Measurements from ENCODE around the gene MACROD1.

DNA sequence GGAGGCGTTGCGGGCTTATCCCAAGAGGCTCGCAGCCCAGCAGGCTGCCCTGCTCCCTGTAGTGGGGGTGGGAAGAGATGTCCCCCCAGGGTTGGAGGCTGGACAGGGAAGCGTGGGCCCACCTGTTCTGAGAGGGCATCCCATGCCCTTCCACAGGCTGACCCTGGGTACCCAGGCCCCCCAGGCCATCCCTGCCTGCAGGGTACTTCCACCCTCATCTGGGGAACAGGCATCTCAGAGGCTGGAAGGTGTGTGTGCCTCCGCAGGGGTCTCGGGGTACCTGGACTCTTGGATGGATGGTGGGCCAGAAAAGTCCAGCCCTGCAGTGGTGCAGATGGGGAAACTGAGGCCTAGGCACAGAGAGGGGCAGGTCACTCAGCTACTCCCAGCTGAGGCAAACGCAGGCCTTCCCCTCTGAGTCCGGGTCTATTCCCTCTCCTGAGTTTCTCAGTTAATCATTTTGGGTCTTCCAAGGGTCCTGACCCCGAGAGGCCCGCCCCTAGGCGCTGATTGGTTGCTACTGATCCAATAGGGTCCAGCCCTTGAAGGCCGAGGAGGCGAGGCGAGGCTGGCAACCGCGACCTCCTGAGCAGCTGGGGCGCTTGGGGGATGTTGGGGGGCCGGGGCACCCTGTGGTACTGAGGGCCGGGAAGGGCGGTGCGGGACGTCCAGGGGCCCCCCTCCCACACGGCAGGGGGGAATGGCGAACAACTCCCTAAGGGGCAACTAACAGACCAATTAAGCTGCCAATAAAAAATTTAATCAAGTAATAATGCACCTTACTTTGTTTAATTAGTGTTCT, 106.4 kb downstream of the MACROD1 start:
- TF ChIP-seq ETV6 (CRISPR knock-in tag; IDR thresholded peaks at IDR 0.05) (no peak), ESRRA (CRISPR knock-in tag; IDR thresholded peaks at IDR 0.05; ENCODE audit: borderline replicate concordance) (no peak), RELA (CRISPR knock-in tag; IDR thresholded peaks at IDR 0.05; ENCODE audit: borderline replicate concordance) (no peak), NR3C1 (CRISPR knock-in tag; conservative IDR thresholded peaks at IDR 0.05; ENCODE audit: low read depth) (no peak), FOXK1 (CRISPR knock-in tag; IDR thresholded peaks at IDR 0.05) (no peak), SP1 (CRISPR knock-in tag; conservative IDR thresholded peaks at IDR 0.05) (no peak)
- TF ChIP-seq, protein P1, sequence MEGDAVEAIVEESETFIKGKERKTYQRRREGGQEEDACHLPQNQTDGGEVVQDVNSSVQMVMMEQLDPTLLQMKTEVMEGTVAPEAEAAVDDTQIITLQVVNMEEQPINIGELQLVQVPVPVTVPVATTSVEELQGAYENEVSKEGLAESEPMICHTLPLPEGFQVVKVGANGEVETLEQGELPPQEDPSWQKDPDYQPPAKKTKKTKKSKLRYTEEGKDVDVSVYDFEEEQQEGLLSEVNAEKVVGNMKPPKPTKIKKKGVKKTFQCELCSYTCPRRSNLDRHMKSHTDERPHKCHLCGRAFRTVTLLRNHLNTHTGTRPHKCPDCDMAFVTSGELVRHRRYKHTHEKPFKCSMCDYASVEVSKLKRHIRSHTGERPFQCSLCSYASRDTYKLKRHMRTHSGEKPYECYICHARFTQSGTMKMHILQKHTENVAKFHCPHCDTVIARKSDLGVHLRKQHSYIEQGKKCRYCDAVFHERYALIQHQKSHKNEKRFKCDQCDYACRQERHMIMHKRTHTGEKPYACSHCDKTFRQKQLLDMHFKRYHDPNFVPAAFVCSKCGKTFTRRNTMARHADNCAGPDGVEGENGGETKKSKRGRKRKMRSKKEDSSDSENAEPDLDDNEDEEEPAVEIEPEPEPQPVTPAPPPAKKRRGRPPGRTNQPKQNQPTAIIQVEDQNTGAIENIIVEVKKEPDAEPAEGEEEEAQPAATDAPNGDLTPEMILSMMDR (IDR thresholded peaks at IDR 0.05): no peak
- TF ChIP-seq, protein P2, sequence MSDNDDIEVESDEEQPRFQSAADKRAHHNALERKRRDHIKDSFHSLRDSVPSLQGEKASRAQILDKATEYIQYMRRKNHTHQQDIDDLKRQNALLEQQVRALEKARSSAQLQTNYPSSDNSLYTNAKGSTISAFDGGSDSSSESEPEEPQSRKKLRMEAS (CRISPR knock-in tag; IDR thresholded peaks at IDR 0.05): no peak
- TF ChIP-seq, protein P3, sequence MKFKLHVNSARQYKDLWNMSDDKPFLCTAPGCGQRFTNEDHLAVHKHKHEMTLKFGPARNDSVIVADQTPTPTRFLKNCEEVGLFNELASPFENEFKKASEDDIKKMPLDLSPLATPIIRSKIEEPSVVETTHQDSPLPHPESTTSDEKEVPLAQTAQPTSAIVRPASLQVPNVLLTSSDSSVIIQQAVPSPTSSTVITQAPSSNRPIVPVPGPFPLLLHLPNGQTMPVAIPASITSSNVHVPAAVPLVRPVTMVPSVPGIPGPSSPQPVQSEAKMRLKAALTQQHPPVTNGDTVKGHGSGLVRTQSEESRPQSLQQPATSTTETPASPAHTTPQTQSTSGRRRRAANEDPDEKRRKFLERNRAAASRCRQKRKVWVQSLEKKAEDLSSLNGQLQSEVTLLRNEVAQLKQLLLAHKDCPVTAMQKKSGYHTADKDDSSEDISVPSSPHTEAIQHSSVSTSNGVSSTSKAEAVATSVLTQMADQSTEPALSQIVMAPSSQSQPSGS (CRISPR knock-in tag; IDR thresholded peaks at IDR 0.05; ENCODE audit: borderline replicate concordance, low read depth): no peak
- TF ChIP-seq, protein P4, sequence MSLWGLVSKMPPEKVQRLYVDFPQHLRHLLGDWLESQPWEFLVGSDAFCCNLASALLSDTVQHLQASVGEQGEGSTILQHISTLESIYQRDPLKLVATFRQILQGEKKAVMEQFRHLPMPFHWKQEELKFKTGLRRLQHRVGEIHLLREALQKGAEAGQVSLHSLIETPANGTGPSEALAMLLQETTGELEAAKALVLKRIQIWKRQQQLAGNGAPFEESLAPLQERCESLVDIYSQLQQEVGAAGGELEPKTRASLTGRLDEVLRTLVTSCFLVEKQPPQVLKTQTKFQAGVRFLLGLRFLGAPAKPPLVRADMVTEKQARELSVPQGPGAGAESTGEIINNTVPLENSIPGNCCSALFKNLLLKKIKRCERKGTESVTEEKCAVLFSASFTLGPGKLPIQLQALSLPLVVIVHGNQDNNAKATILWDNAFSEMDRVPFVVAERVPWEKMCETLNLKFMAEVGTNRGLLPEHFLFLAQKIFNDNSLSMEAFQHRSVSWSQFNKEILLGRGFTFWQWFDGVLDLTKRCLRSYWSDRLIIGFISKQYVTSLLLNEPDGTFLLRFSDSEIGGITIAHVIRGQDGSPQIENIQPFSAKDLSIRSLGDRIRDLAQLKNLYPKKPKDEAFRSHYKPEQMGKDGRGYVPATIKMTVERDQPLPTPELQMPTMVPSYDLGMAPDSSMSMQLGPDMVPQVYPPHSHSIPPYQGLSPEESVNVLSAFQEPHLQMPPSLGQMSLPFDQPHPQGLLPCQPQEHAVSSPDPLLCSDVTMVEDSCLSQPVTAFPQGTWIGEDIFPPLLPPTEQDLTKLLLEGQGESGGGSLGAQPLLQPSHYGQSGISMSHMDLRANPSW (CRISPR knock-in tag; conservative IDR thresholded peaks at IDR 0.05; ENCODE audit: low read depth): no peak

All from WTC11 (cell line).